HepG2 (cell line): Measurements from ENCODE around the gene PRRC2A. TPM values are rescaled to one million over a fixed set of nuclear protein-coding genes. Genes with fewer than 3 reads are reported as not detected.

Source experiments
- AFF4 ChIP-seq: sonication (generic); formaldehyde crosslinking; IDR thresholded peaks from 2 replicates; pipeline ENCODE4 v1.4.0; 2020; ENCODE audit warnings: missing genetic modification reagents
- HOXA3 ChIP-seq: sonication (generic); formaldehyde crosslinking; IDR thresholded peaks from 2 replicates; pipeline ENCODE4 v1.5.0; 2020; ENCODE audit warnings: missing genetic modification reagents
- NR2F1 ChIP-seq, 2 experiments: fragments of 450-650 bp in 1 of 2; formaldehyde crosslinking in 1 of 2; IDR thresholded peaks; 2 replicates each; pipeline versions ENCODE4 v1.5.0 to v1.6.1; 2016 to 2020; ENCODE audit warnings: mild to moderate bottlenecking in 1 of 2, missing compliant biosample characterization in 1 of 2, missing genetic modification reagents in 1 of 2, moderate library complexity in 1 of 2
- PCBP1 ChIP-seq: fragments of 200-400 bp; formaldehyde crosslinking; IDR thresholded peaks from 2 replicates; pipeline ENCODE4 v1.6.1; 2017; ENCODE audit warnings: mild to moderate bottlenecking, low read depth, low read length, borderline replicate concordance
- POLR2AphosphoS5 ChIP-seq: IDR thresholded peaks from 2 replicates; pipeline ENCODE4 v1.6.1; 2012; ENCODE audit warnings: low read depth, low read length
- POLR2G ChIP-seq: fragments of 200-400 bp; formaldehyde crosslinking; IDR thresholded peaks from 2 replicates; pipeline ENCODE4 v1.6.1; 2018; ENCODE audit warnings: mild to moderate bottlenecking, low read depth, low read length, moderate library complexity
- PRPF4 ChIP-seq: fragments of 200-400 bp; formaldehyde crosslinking; IDR thresholded peaks from 2 replicates; pipeline ENCODE4 v1.6.1; 2016; ENCODE audit warnings: low read length, low read depth; ENCODE audit not compliant: poor library complexity, severe bottlenecking
- REST ChIP-seq, 2 experiments: IDR thresholded peaks; 2 replicates each; pipeline ENCODE4 v1.6.1; 2011 to 2012; ENCODE audit warnings: low read length in 2 of 2, borderline replicate concordance in 1 of 2, low read depth in 1 of 2, mild to moderate bottlenecking in 1 of 2, moderate library complexity in 1 of 2
- RFX3 ChIP-seq: IDR thresholded peaks from 2 replicates; pipeline ENCODE4 v1.6.1; 2016; ENCODE audit warnings: missing biosample characterization, missing genetic modification reagents
- RNF2 ChIP-seq: fragments of 450-650 bp; conservative IDR thresholded peaks from 2 replicates; pipeline ENCODE4 v1.6.1; 2016; ENCODE audit warnings: low read depth
- SAP130 ChIP-seq: IDR thresholded peaks from 2 replicates; pipeline ENCODE4 v1.6.1; 2016; ENCODE audit warnings: low read depth
- SMC3 ChIP-seq: IDR thresholded peaks from 2 replicates; pipeline ENCODE4 v1.6.1; 2011; ENCODE audit warnings: low read length, improper control_type of control experiment
- SNRNP70 ChIP-seq: fragments of 200-400 bp; formaldehyde crosslinking; IDR thresholded peaks from 2 replicates; pipeline ENCODE4 v1.6.1; 2017; ENCODE audit warnings: mild to moderate bottlenecking, low read depth, low read length, moderate library complexity
- SUZ12 ChIP-seq: fragments of 150-350 bp; IDR thresholded peaks from 2 replicates; pipeline ENCODE4 v1.6.1; 2014; ENCODE audit warnings: low read depth, low read length
- TARDBP ChIP-seq: sonication (generic); formaldehyde crosslinking; IDR thresholded peaks from 2 replicates; pipeline ENCODE4 v1.8.0; 2022; ENCODE audit warnings: mild to moderate bottlenecking, missing genetic modification reagents
- polyA plus RNA-seq, 8 experiments: library from polyadenylated mRNA; depleted of rRNA in 3 of 8; stranded (reverse) in 7 of 8; unstranded in 1 of 8; fragments of >200 nt; fragmentation: Illumina TruSeq in 4 of 8; extraction: Trizol in 4 of 8; gene quantifications; 2 replicates each; pipeline versions ENCODE4 v1.2.1 to v1.2.3, GENCODE V29; 2011 to 2016; ENCODE audit warnings: low read depth in 4 of 8, missing spikeins in 1 of 8, mixed read lengths in 1 of 8; ENCODE audit not compliant: insufficient read depth in 1 of 8
- total RNA-seq, 5 experiments: library from RNA; depleted of rRNA; stranded (reverse); fragments of >200 nt; fragmentation: Illumina TruSeq; extraction: Trizol; gene quantifications; 2 replicates each; pipeline ENCODE4 v1.2.3, GENCODE V29; 2016; ENCODE audit warnings: low read depth in 1 of 5
- TF ChIP-seq, protein P1 (sequence below): sonication (generic); formaldehyde crosslinking; IDR thresholded peaks from 2 replicates; pipeline ENCODE4 v1.5.1; 2020; ENCODE audit warnings: mild to moderate bottlenecking, moderate library complexity, missing genetic modification reagents
- TF ChIP-seq, protein P2 (sequence below): sonication (generic); formaldehyde crosslinking; IDR thresholded peaks from 2 replicates; pipeline ENCODE4 v1.5.1; 2020; ENCODE audit warnings: mild to moderate bottlenecking, missing genetic modification reagents, moderate library complexity
- TF ChIP-seq, protein P3 (sequence below): sonication (generic); formaldehyde crosslinking; IDR thresholded peaks from 2 replicates; pipeline ENCODE4 v1.8.1; 2023; ENCODE audit warnings: mild to moderate bottlenecking, moderate library complexity, missing genetic modification reagents

PRRC2A gene
- total and polyA plus RNA-seq, 2 of the 13 experiments (the other 11 are each of a cell fraction or from before 2014, with no cell fraction given), result 38.9 to 47.4 TPM

DNA sequence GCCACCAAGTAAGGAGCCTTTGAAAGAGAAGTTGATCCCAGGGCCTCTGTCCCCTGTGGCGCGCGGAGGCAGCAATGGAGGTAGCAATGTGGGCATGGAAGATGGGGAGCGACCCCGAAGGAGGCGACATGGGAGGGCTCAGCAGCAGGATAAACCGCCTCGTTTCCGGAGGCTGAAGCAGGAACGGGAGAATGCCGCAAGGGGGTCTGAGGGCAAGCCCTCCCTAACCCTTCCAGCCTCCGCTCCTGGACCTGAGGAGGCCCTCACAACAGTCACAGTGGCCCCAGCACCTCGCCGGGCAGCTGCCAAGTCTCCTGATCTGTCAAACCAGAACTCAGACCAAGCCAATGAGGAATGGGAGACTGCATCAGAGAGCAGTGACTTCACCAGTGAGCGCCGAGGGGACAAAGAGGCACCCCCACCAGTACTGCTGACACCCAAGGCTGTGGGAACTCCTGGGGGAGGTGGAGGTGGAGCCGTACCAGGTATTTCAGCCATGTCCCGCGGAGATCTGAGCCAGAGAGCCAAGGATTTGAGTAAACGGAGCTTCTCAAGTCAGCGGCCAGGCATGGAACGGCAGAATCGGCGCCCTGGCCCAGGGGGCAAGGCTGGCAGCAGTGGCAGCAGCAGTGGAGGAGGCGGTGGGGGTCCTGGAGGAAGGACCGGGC lies 11.9 kb downstream of the PRRC2A start (continued):
- TF ChIP-seq AFF4 (CRISPR knock-in tag), result no peak
- no peak for TF ChIP-seq HOXA3 (CRISPR knock-in tag)
- TF ChIP-seq SNRNP70, result no peak
- no peak for TF ChIP-seq RNF2
- no peak for TF ChIP-seq REST (IDR thresholded peaks at IDR 0.05; ENCODE audit: borderline replicate concordance in 1 of 2, low read depth in 1 of 2, low read length in 2 of 2)
- no peak for TF ChIP-seq NR2F1 (CRISPR knock-in tag; IDR thresholded peaks at IDR 0.05)
- peak; percentile 60; the same call in 1 of the 2 replicates for TF ChIP-seq POLR2G
- TF ChIP-seq, protein P1, sequence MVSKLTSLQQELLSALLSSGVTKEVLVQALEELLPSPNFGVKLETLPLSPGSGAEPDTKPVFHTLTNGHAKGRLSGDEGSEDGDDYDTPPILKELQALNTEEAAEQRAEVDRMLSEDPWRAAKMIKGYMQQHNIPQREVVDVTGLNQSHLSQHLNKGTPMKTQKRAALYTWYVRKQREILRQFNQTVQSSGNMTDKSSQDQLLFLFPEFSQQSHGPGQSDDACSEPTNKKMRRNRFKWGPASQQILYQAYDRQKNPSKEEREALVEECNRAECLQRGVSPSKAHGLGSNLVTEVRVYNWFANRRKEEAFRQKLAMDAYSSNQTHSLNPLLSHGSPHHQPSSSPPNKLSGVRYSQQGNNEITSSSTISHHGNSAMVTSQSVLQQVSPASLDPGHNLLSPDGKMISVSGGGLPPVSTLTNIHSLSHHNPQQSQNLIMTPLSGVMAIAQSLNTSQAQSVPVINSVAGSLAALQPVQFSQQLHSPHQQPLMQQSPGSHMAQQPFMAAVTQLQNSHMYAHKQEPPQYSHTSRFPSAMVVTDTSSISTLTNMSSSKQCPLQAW (CRISPR knock-in tag), result 0 out of 2 replicates have a peak, but pooled peaks have one; percentile 45
- no peak for TF ChIP-seq SMC3
- TF ChIP-seq, protein P2, sequence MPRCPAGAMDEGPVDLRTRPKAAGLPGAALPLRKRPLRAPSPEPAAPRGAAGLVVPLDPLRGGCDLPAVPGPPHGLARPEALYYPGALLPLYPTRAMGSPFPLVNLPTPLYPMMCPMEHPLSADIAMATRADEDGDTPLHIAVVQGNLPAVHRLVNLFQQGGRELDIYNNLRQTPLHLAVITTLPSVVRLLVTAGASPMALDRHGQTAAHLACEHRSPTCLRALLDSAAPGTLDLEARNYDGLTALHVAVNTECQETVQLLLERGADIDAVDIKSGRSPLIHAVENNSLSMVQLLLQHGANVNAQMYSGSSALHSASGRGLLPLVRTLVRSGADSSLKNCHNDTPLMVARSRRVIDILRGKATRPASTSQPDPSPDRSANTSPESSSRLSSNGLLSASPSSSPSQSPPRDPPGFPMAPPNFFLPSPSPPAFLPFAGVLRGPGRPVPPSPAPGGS (CRISPR knock-in tag), result 0 out of 2 replicates have a peak, but pooled peaks have one; percentile 35
- TF ChIP-seq, protein P3, sequence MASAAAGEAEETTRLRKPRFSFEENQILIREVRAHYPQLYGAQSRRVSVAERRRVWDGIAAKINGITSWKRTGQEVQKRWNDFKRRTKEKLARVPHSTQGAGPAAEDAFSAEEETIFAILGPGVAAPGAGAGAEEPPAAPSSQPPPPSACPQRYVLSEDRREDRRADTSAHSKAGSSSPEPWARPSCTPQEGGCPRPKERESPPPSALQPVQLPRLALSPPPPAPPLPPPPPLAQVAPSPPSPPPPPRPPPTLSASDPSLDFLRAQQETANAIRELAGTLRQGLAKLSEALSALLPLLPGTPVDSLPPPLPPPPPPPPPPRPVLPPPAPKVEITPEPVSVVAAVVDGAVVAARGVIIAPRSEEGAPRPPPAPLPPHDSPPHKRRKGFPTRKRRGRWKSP (CRISPR knock-in tag), result no peak
- no peak for TF ChIP-seq PRPF4
- 0 out of 2 replicates have a peak, but pooled peaks have one; percentile 51 for TF ChIP-seq PCBP1
- 0 out of 2 replicates have a peak, but pooled peaks have one; percentile 23 for TF ChIP-seq TARDBP (CRISPR knock-in tag)
- no peak; the same call in 1 of the 2 replicates for TF ChIP-seq POLR2AphosphoS5
- no peak for TF ChIP-seq SAP130 (CRISPR knock-in tag)
- no peak for TF ChIP-seq SUZ12
- no peak for TF ChIP-seq RFX3 (CRISPR knock-in tag)
